Sigmoid colon (tissue), 7 donors: ENCODE results near the gene KCNK3. TPM values are rescaled to one million over a fixed set of nuclear protein-coding genes. Genes with fewer than 3 reads are reported as not detected.

Source experiments
- DNase-seq: peaks from one replicate; pipeline ENCODE4 v3.0.0-alpha.2; 2019
- H3K27ac ChIP-seq, 4 donors: fragments of 200-600 bp; sonication (generic); one replicate each; pipeline ENCODE4 v1.5.1; 2016 to 2019; ENCODE audit warnings: mild to moderate bottlenecking in 1 of 4
- H3K27me3 ChIP-seq, 3 donors: fragments of 200-600 bp; sonication (generic); one replicate each; pipeline ENCODE4 v1.5.1; 2019; ENCODE audit warnings: mild to moderate bottlenecking in 1 of 3
- H3K36me3 ChIP-seq, 4 donors: fragments of 200-600 bp; sonication (generic); one replicate each; pipeline ENCODE4 v1.5.1; 2016 to 2019
- H3K4me1 ChIP-seq, 4 donors: fragments of 200-600 bp; sonication (generic); one replicate each; pipeline ENCODE4 v1.5.1; 2017 to 2019
- H3K4me3 ChIP-seq, 4 donors: fragments of 200-600 bp; sonication (generic); one replicate each; pipeline ENCODE4 v1.5.1; 2017 to 2019; ENCODE audit warnings: mild to moderate bottlenecking in 2 of 4, moderate library complexity in 1 of 4
- H3K9me3 ChIP-seq, 4 donors: fragments of 200-600 bp in 3 of 4; sonication (generic) in 3 of 4; one replicate each; pipeline versions ENCODE4 v1.5.1 to v1.6.1; 2013 to 2019
- EP300 ChIP-seq, 4 donors: sonication (generic); formaldehyde crosslinking; IDR thresholded peaks; one replicate each; pipeline ENCODE4 v1.6.1; 2017; ENCODE audit warnings: antibody characterized with exemption in 4 of 4
- POLR2A ChIP-seq, 2 donors: fragments of 450-650 bp; IDR thresholded peaks; one replicate each; pipeline ENCODE4 v1.6.1; 2016; ENCODE audit warnings: antibody characterized with exemption in 2 of 2, mild to moderate bottlenecking in 2 of 2, moderate library complexity in 2 of 2
- POLR2AphosphoS5 ChIP-seq, 4 donors: sonication (generic); formaldehyde crosslinking; IDR thresholded peaks; one replicate each; pipeline ENCODE4 v1.6.1; 2017; ENCODE audit warnings: antibody characterized with exemption in 4 of 4
- WGBS, 2 donors: extraction: QIAGEN DNeasy Blood & Tissue Kit; methylation state at CpG; one replicate each; pipeline ENCODE4 v1.1.7; 2013; 5-methylcytosine and 5-hydroxymethylcytosine counted together
- intact Hi-C: fragments of 100-400 bp; cut with DNase I; formaldehyde crosslinking; loops from one replicate; pipeline ENCODE4 v1.15.1; 2023
- polyA plus RNA-seq, 3 donors: library from polyadenylated mRNA; stranded (reverse); fragments of 200-250 nt; gene quantifications; one replicate each; pipeline ENCODE4 v1.2.3, GENCODE V29; 2013
- total RNA-seq, 4 donors: library from RNA; depleted of rRNA; stranded (reverse); fragments of >200 nt; gene quantifications; one replicate each; pipeline ENCODE4 v1.1.0, GENCODE V29; 2016
- TF ChIP-seq, protein P1 (sequence below), 4 experiments: fragments of 450-650 bp in 3 of 4; fragments of 200-600 bp in 1 of 4; IDR thresholded peaks; one replicate each; pipeline ENCODE4 v1.5.1; 2016 to 2019; ENCODE audit warnings: antibody characterized with exemption in 4 of 4, mild to moderate bottlenecking in 3 of 4, moderate library complexity in 2 of 4
- donor health status: healthy with polysubstance abuse.
- donor health status: Bipolar disorder and iron deficiency.
- donor health status: healthy.

Gene KCNK3
- total and polyA plus RNA-seq, 7 donors = under 0.01 to 12.2 (median 2.9) TPM

DNA sequence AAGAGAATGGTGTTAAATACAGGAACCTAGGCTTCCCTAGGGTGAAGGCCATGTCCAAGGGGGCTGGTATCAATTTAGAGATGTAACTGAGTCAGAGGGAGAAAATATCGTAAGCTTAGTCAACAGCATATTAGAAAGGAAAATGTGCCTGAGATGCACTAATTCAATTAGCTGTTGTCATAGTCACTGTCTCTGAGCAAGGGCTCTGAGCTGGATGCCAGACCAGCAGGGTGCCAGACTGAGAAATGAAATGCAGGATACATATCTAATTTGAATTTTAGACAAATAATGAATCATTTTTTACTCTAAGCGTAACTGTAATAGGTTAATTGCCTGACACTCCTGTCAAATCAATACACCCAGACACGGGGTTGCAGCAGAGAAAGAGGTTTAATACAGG is 60.1 kb downstream of the KCNK3 start:
- peaks cover 0 to 2% (median under 1%) of the 10 kb centered on the region in 4 donors for H3K4me1 ChIP-seq
- TF ChIP-seq POLR2AphosphoS5 (IDR thresholded peaks at IDR 0.05) (no peak), EP300 (IDR thresholded peaks at IDR 0.05) (no peak), POLR2A (IDR thresholded peaks at IDR 0.05) (no peak)
- TF ChIP-seq, protein P1, sequence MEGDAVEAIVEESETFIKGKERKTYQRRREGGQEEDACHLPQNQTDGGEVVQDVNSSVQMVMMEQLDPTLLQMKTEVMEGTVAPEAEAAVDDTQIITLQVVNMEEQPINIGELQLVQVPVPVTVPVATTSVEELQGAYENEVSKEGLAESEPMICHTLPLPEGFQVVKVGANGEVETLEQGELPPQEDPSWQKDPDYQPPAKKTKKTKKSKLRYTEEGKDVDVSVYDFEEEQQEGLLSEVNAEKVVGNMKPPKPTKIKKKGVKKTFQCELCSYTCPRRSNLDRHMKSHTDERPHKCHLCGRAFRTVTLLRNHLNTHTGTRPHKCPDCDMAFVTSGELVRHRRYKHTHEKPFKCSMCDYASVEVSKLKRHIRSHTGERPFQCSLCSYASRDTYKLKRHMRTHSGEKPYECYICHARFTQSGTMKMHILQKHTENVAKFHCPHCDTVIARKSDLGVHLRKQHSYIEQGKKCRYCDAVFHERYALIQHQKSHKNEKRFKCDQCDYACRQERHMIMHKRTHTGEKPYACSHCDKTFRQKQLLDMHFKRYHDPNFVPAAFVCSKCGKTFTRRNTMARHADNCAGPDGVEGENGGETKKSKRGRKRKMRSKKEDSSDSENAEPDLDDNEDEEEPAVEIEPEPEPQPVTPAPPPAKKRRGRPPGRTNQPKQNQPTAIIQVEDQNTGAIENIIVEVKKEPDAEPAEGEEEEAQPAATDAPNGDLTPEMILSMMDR (IDR thresholded peaks at IDR 0.05) = no peak
- H3K4me3 ChIP-seq = no peak overlapping the region
- H3K27ac ChIP-seq = no peak overlapping the region
- DNase-seq = no peak
- no peaks in the 10 kb centered on the region for H3K36me3 ChIP-seq
- no peaks in the 10 kb centered on the region for H3K27me3 ChIP-seq
- H3K9me3 ChIP-seq = no peaks in the 10 kb centered on the region
- WGBS, 2 donors = 81 to 85% methylated on average over 3 of the region's 3 CpGs
- intact Hi-C loops = no loop called here

DNA sequence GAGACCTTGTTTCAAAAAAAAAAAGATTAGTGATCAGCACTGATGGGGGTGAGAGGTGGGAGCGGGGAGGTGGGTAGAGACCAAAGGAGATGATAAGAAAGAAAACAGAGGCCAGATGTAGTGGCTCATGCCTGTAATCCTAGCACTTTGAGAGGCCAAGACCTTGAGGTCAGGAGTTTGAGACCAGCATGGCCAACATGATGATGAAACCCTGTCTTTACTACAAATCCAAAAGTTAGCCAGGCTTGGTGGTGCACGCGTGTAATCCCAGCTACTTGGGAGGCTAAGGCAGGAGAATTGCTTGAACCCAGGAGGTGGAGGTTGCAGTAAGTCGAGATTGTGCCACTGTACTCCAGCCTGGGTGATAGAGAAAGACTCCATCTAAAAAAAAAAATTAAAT is 62.0 kb downstream of the KCNK3 start:
- H3K4me1 ChIP-seq = peaks cover 0 to 13% (median 8%) of the 10 kb centered on the region in 4 donors
- DNase-seq = no peak
- intact Hi-C loops = no loop called here
- H3K9me3 ChIP-seq = no peaks in the 10 kb centered on the region
- no peaks in the 10 kb centered on the region for H3K27me3 ChIP-seq
- H3K27ac ChIP-seq = no peak overlapping the region
- H3K36me3 ChIP-seq = no peaks in the 10 kb centered on the region
- no peak for TF ChIP-seq EP300 (IDR thresholded peaks at IDR 0.05)
- no peak for TF ChIP-seq POLR2AphosphoS5 (IDR thresholded peaks at IDR 0.05)
- TF ChIP-seq, protein P1 (IDR thresholded peaks at IDR 0.05) = no peak
- TF ChIP-seq POLR2A (IDR thresholded peaks at IDR 0.05) = no peak
- WGBS, 2 donors = 97% methylated on average over 4 of the region's 4 CpGs
- no peak overlapping the region for H3K4me3 ChIP-seq

DNA sequence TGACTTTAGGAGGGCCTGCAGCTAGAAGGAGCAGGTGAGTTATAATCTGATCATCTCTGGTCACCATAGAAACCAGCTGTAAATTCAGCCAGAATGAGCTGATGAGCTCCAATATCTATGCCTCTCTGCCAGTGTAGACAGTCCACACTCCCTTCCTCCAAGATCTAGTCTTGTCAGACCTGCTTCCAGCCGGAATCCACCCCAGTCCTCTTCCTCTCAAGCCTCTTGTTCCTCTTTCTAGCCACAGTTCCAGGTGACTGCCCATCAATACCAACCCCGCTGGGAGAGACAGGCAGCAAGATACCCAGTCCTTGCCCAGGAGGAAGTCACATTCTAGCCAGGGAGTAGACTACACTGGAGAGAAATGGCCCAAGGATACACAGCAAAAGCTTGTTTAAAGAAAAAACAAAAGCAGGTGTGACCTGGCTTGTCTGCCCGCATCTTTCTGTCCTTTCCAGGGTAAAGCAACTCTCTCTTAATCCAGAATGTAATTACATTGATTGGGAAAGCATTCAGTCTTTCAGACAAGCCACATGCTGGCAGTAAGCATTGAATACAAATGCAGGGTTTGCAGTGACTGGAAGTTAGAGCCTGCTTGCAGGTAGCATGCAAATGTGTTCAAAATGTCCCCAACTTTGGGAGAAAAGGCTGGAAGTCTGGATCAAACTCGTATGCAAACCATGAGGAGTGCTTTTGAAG is 62.6 kb downstream of the KCNK3 start:
- intact Hi-C loops = no loop called here
- no peaks in the 10 kb centered on the region for H3K36me3 ChIP-seq
- H3K4me3 ChIP-seq = no peak overlapping the region
- peaks cover 0 to 13% (median 8%) of the 10 kb centered on the region in 4 donors for H3K4me1 ChIP-seq
- no peak for DNase-seq
- no peak overlapping the region for H3K27ac ChIP-seq
- TF ChIP-seq, protein P1 (IDR thresholded peaks at IDR 0.05) = no peak
- TF ChIP-seq POLR2AphosphoS5 (IDR thresholded peaks at IDR 0.05) (no peak), EP300 (IDR thresholded peaks at IDR 0.05) (no peak), POLR2A (IDR thresholded peaks at IDR 0.05) (no peak)
- no peaks in the 10 kb centered on the region for H3K27me3 ChIP-seq
- H3K9me3 ChIP-seq = no peaks in the 10 kb centered on the region
- 72 to 78% methylated on average over 4 of the region's 4 CpGs for WGBS, 2 donors

DNA sequence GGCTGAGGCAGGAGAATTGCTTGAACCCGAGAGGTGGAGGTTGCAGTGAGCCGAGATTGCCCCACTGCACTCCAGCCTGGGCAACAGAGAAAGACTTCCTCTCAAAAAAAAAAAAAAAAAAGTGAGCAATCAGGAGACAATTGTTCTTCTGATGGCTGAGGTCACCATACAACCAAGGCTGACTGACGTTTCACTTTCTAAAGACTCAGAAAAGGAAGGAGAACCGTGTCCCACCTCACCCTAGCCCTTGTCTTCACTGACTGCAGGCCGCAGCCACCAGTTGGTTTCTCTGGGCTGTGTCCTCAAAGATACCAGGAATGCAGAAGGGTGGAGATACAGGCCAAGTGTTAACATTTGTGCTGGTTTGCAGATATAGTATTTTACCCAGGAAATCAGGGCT is 63.8 kb downstream of the KCNK3 start:
- Histone ChIP-seq H3K4me1 (peaks cover 0 to 13% (median 8%) of the 10 kb centered on the region in 4 donors), H3K27me3 (no peaks in the 10 kb centered on the region), H3K36me3 (no peaks in the 10 kb centered on the region), H3K27ac (no peak overlapping the region), H3K9me3 (no peaks in the 10 kb centered on the region), H3K4me3 (no peak overlapping the region)
- TF ChIP-seq POLR2A (IDR thresholded peaks at IDR 0.05) (no peak), POLR2AphosphoS5 (IDR thresholded peaks at IDR 0.05) (no peak), EP300 (IDR thresholded peaks at IDR 0.05) (no peak)
- TF ChIP-seq, protein P1 (IDR thresholded peaks at IDR 0.05) = no peak
- intact Hi-C loops = no loop called here
- WGBS, 2 donors = 70 to 78% methylated on average over 5 of the region's 5 CpGs
- DNase-seq = no peak
